Endometrial microvascular endothelial cells (primary cell): ENCODE data around the gene ZNF613. TPM values are rescaled to one million over a fixed set of nuclear protein-coding genes. Genes with fewer than 3 reads are reported as not detected.
"Not testable (repeated sequence)": the region's sequence is repeated elsewhere in the genome, so short reads cannot be mapped to it uniquely, and the experiment has no call there.

Experiments
- in situ Hi-C: cut with HindIII; loops from 2 replicates; pipeline ENCODE4 v1.10.0; 2017; ENCODE audit warnings: low sequenced_read_pairs, low pct_unique_long_range_greater_than_20kb; ENCODE audit errors: inconsistent ontology term
- total RNA-seq: library from RNA; depleted of rRNA; stranded (reverse); fragments of >200 nt; gene quantifications from one replicate; pipeline ENCODE4 v1.2.3, GENCODE V29; 2015; ENCODE audit errors: inconsistent ontology term

ZNF613 gene
- 4.5 TPM for total RNA-seq

DNA sequence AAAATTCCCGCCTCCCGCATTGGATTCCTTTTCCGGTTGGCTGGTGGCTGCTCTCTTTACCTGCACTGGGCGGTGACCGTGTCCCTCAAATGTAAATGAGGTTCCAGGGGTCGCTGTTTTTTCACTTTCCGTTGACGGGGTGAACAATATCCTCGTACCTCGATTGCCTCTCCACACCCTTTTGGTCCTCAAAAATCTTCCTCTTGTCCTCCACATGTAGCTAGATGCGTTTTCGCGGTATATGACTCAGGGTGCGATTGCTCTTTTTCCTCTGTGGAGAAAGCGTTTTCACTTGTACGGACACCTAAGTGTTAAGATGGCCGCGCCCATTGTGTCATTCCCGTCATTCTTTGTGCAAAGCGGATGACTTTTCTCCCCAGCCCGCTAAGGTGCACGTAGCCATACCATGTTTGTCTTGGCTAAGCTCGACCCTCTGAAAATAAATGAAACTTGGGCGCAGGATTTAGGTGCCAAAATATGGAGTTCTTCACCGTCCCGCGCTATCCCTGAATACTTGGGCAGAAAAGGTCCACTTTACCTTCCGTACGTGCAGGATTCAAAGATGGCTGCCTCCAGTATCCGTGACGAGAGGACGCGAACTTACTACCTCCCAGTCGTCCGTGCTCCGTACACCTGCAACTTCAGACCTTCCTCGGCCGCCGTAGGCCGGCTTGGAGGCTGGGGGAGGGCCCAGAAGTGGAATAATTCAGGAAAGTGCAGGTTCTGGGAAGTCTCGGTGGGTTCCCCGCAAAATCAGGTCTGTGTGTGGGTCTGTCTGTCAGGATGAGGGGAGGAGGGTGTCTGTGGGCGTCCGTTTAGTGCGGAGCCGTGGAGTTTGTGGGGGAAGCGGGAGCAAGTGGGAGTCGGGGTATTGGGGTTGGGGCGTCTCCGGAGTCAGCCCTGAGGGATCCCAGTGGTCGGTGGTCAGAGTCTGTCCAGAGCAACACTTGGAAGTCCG, at the start of gene ZNF613:
Gene ZNF613 (plus strand): TSS at position 689 of the 958 bp plus-strand sequence. CDS start 8,749 bp downstream, outside the sequence.
- in situ Hi-C loops, result no loop called here

DNA sequence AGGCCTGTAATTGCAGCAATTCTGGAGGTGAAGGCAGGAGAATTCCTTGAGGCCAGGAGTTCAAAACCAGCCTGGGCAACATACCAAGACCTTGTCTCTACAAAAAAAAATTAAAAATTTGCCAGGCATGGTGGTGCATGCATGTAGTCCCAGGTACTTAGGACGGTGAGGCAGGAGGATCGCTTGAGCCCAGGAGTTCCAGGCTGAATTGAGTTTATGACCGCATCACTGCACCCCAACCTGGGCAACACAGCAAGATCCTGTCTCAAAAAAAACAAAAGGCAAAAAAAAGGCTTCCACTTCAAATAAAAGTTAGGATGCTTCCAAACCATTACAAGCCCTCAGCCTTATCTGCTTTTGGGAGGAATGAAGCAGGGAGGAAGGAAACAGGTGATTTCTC, 44.8 kb upstream of the ZNF613 start:
- in situ Hi-C loops, result no loop called here

DNA sequence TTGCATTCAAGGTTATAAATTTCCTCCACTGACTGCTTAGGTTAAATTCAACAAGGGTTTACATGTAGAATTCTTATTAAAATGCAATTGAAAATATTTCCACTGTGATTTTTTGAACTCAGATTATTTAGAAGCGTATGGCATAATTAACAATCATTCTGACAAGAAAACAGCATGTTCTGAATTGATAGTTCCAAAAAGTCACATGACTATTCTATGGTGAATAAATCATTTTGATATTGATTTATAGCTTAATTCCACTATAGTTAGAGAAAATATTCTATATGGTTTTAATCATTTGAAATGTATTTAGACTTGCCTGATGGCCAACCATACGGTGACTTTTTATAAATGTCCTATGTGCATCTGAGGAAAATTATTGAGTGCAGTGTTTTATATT, 42.6 kb upstream of the ZNF613 start:
- in situ Hi-C loops, result no loop called here

DNA sequence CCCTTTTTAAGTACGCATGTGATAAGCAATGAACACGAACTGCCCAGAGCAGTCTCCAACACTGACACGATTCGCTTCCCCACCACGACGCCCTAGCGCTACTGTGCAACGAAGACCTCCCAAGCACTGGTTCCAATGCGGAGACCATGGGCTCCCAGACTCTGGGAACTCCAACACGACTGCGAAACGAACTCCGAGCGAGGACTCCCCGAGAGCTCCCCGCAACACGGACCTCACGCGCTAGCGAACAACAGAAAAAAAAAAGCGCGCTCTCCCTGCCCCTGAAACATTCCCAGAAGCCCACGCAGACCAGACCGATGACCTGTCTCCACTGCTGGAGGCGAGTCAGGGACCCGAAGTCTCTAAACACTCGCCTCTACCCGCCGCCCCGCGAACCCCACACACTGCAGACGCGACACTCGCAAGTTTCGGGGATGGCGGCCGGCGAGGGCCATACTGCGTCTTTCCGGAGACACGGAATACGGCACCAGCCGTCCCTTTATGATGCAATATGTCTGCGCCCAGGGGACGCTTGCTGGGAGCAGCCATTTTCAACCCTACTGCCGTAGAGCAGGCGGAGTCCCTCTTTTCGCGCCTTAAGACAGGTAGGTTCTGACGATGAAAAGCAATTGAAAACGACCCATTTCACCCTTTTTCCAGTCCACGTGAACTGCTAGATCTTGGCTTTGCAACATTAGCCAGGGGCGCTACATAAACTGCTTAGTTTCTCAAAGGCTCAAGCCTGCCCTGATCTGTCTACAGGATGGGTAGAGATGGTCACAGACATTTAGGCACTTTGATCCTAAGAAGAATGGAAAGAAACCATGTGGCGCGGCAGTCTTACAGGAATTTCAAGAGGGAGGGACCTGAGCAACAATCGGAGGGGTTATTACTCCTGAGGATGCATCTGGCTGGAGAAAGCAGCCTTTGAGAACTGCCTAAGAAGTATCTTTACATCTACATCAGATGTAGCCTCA, 39.5 kb upstream of the ZNF613 start, which contains the start of gene ZNF577:
Gene ZNF577 (minus strand): TSS at position 430 of the 977 bp plus-strand sequence. CDS start 7,569 bp downstream, outside the sequence.
- in situ Hi-C loops, result no loop called here

DNA sequence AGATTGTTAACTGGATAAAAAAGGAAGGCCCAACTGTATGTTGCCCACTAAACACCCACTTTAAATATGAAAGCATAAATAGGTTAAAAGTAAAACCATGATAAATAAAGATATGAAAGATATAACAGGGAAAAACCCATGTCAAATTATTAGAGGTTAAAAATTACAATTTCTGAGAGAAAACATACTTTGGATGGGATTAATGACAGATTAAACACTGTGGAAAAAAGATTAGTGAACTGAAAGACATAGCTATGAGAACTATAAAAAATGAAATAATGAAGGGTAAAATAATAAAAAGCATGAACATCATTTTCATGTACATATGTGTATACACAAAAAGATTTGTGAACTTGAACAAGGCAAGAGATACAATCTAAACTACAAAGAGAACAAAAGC, 37.3 kb upstream of the ZNF613 start:
- in situ Hi-C loops, result no loop called here

DNA sequence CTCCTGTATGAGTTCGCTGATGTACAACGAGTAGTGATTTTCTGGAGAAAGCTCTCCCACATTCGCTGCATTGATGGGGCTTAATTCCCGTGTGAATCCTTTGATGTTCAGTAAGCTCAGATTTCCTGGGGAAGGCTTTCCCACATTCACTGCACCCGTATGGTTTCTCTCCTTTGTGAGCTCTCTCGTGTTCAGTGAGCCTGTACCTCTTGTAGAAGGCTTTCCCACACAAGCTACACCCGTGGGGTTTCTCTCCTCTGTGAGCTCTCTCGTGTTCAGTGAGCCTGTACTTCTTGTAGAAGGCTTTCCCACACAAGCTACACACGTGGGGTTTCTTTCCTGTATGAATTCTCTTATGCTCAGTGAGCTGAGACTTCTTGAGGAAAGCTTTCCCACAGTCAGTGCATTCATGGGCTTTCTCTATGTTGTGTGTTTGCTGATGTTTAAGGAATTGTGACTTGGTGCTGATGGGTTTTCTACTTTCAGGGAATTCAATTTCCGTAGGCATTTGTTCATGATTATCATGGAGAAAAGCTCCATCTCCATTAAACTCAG, 36.0 kb upstream of the ZNF613 start:
- in situ Hi-C loops, result no loop called here

DNA sequence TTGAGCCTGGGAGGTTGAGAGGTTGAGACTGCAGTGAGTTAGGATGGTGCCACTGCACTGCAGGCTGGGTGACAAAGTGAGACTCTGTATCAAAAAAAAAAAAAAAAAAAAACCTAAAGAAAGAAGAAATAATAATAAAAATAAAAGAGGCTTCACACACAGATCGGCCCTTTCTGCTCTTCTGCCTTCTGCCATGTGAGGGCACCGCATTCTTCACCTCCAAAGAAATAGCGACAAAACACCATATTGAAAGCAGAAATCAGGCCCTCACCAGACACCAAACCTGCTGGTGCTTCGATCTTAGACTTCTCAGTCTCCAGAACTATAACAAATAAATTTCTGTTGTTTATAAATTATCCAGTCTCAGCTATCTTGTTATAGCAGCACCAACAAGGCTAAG, 25.4 kb upstream of the ZNF613 start:
- in situ Hi-C loops, result no loop called here

DNA sequence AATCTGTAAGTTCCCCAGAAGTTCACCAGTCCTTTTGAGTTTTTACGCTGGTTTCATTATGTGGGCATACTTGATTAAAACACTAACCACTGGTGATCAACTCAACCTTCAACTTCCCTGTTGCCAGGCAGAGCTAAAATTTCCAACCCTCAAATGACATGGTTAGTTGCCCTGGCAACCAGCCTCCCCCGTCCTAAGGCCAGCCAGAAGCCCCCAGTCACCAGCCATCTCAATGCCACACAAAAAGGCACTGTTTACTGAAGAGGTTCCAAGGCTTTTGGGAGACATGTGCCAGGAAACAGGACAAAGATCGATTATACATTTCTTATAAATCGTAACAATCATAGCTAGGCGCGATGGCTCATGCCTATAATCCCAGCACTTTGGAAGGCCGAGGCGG, 24.1 kb upstream of the ZNF613 start:
- in situ Hi-C loops, result no loop called here

DNA sequence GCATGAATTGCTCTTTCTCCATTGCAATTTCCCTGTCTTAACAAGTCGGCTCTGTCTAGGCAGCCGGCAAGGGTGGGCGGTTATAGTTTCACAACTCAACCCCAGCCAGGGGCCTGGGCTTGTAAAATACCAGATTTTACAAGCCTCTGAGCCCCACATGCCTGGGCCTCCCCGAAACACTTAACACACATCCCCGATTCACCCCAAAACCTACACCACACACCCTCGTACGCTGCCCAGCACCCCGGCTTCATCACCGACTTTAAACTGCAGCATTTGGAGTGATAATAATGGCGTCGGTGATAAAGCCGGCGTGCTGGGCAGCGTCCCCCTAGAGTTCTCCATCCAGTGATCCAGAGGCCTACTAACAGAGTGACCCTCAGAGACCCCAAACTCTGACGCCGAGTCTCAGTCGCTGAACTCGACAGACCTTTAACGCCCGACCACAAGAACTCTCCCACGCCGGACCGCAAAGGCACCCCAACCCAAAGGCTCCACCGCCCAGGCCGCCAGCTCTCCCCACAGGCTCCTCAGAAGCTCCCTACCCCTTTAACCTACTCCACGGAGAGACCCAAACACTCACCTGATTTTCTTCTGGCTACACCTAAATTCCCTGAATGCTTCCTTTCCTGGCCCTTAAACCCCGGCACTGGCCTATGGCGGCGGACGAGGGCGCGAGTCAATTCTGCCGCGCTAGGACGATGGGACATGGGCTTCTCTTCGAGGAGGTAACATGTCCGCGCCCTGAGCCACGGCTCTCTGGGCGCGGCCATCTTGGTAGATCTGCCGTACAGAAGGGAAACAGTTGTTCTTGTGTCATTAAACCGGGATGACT, 22.7 kb upstream of the ZNF613 start, which contains the start of gene ZNF649:
Gene ZNF649 (minus strand): TSS at position 687 of the 835 bp plus-strand sequence. CDS start 4,910 bp downstream, outside the sequence.
- in situ Hi-C loops, result no loop called here

DNA sequence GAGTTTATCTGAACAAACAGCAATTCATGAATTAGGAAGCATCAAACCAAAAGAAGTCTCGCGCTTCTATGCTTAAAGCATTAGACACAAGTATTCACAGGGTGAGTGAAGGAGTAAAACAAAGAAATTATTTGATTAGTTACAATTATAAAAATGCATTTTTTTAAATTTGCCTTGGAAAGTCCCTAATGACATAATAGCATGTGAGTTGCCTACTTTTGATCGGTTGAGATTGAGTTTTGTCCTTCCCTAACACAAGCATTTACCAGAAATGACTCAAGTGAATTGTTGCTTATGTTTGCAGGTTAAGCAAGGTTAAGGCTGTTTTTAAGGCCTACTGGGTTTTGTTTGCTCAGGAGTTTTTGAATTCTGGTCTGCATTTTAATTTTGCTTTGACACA, 22.1 kb upstream of the ZNF613 start:
- in situ Hi-C loops, result no loop called here

DNA sequence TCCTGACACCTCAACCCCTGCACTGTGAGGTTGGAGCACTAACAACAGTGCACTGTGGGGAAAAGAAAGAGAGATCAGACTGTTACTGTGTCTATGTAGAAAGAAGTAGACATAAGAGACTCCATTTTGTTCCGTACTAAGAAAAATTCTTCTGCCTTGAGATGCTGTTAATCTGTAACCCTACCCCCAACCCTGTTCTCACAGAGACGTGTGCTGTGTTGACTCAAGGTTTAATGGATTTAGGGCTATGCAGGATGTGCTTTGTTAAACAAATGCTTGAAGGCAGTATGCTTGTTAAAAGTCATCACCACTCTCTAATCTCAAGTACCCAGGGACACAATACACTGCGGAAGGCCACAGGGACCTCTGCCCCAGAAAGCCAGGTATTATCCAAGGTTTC, 21.6 kb upstream of the ZNF613 start:
- in situ Hi-C loops, result not testable (repeated sequence)

DNA sequence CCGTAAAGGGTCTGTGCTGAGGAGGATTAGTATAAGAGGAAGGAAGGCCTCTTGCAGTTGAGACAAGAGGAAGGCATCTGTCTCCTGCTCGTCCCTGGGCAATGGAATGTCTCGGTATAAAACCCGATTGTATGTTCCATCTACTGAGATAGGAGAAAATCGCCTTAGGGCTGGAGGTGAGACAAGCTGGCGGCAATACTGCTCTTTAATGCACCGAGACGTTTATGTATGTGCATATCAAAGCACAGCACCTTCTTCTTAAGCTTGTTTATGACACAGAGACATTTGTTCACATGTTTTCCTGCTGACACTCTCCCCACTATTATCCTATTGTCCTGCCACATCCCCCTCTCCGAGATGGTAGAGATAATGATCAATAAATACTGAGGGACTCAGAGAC, 21.2 kb upstream of the ZNF613 start:
- in situ Hi-C loops, result not testable (repeated sequence)

DNA sequence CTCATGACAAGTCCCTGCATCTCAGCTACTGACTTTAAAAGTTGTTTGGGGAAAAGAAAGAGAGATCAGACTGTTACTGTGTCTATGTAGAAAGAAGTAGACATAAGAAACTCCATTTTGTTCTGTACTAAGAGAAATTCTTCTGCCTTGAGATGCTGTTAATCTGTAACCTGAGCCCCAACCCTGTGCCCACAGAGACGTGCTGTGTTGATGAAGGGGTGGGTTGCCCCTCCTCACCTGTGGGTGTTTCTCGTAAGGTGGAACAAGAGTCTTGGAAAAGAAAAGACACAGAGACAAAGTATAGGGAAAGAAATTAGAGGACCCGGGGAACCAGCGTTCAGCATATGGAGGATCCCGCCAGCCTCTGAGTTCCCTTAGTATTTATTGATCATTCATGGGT, 19.3 kb upstream of the ZNF613 start:
- in situ Hi-C loops, result not testable (repeated sequence)

DNA sequence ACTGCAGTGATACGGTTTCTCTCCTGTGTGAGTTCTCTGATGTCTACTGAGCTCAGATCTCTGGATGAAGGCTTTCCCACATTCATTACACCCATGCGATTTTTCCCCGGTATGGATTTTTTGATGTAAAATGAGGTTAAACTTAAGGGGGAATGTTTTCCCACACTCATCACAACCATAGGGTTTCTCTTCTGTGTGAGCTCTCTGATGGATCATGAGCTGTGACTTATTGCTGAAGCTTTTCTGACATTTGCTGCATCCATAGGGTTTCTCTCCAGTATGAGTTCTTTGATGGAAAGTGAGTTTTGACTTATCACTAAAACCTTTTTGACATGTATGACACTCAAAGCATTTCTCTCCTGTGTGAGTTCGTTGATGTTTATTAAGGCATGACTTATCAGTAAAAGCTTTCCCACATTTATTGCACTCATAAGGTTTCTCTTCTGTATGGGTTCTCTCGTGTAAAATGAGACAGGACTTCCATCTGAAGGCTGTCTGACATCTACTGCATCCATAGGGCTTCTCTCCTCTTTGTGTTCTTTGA, 11.9 kb upstream of the ZNF613 start:
- in situ Hi-C loops, result no loop called here

DNA sequence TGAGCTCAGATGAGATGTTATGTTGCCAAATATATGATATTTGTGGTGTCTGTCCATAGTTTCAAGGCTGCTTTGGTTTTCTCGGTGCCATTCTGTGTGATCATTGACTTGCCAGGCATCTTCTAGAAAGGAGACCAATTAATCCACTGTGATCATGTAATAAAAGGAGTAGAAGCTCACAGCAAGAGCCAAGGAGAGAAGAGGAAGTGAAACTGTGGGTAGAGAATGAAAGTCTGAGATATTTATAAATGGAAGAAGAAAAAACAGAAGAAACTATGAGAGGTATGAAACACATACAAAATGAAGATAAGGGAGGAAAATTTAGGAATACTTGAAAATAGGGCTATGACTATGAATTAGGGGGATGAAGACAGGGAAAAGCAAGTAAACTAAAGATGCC, 11.1 kb upstream of the ZNF613 start:
- in situ Hi-C loops, result no loop called here

DNA sequence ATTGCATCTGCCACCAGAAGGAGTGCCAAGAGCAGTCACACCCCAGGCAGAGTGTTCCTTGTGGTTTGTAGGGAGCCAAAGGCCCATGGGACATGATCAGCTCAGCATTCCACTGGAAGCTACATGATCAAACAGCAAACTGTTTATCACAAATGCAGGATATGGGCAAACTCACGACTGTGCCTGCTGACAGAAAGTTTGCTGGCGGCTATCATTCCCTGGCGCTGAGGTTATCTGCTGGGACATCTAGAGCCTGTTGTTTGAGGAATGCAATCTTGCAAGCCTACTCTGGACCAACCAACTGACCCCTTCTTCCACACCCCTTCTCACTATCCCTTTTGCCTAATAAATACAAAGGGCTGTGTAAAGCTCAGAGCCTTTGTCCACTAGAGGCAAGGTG, 7.7 kb upstream of the ZNF613 start:
- in situ Hi-C loops, result no loop called here

DNA sequence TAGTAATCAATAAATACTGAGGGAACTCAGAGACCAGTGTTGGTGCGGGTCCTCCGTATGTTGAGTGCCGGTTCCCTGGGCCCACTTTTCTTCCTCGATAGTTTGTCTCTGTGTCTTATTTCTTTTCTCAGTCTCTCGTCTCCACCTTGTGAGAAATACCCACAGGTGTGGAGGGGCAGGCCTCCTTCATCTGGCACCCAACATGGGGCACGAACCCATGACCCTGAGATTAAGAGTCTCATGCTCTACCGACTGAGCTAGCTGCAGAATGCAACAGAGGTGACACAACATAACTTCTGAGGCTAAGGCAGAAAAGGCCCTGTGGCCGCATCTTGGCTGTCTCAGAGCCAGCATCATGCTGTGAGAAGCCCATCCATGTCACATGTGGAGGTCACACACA, 5.3 kb upstream of the ZNF613 start:
- in situ Hi-C loops, result no loop called here

DNA sequence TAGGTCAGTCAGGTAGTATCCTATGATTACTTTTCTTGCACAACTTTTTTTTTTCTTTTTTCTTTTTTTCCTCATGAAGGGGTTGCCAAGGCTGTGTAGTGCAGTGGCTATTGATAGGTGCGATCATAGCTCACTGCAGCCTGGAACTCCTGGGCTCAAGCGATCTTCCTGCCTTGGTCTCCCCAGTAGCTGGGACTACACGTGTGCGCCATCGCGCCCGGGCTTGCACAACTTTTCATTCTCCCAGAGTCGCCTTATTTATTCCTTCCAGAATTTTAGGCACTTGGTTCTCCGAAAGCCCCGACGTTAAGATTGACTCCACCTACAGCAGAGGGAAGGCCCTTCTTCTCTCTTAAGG, 867 bp upstream of the ZNF613 start:
- in situ Hi-C loops, result no loop called here
